NT2/D1 (cell line): ENCODE data around the gene UBE4B.

Experiments used
- SUZ12 ChIP-seq: IDR thresholded peaks from 2 replicates; pipeline ENCODE4 v1.6.1; 2011; ENCODE audit not compliant: insufficient read length, insufficient read depth; ENCODE audit errors: extremely low read depth
- YY1 ChIP-seq: IDR thresholded peaks from 2 replicates; pipeline ENCODE4 v1.6.1; 2011; ENCODE audit not compliant: insufficient read length, insufficient read depth
- ZNF274 ChIP-seq: IDR thresholded peaks from 2 replicates; pipeline ENCODE4 v1.6.1; 2011; ENCODE audit warnings: mild to moderate bottlenecking, low read depth, low read length

GRCh38 chr1:10171995-10172669 lies 139.4 kb downstream of the UBE4B start:
- no peak for TF ChIP-seq YY1
- TF ChIP-seq ZNF274: no peak
- TF ChIP-seq SUZ12: no peak
